ENCODE results near the gene ST6GALNAC4.

DNA sequence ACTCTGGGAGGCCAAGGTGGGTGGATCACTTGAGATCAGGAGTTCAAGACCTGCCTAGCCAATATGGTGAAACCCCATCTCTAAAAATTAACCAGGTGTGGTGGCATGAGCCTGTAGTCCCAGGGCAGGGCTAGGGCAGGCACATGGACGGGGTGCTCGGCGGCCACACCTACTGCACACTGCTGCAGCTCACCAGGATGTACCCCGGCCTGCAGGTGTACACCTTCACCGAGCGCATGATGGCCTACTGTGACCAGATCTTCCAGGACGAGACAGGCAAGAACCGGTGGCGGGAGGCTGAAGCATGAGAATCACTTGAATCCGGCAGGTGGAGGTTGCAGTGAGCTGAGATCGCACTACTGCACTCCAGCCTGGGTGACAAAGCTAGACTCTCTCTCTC, 3.2 kb downstream of the ST6GALNAC4 start:
- no peak for TF ChIP-seq POLR2A (IDR thresholded peaks at IDR 0.05; ENCODE audit: low read depth, low read length)
- no peak for TF ChIP-seq POLR2AphosphoS5 (IDR thresholded peaks at IDR 0.05; ENCODE audit: low read depth, low read length)
- TF ChIP-seq TAF1 (IDR thresholded peaks at IDR 0.05; ENCODE audit: low read depth, low read length): no peak
- no peak for TF ChIP-seq POU2F2 (IDR thresholded peaks at IDR 0.05; ENCODE audit: low read depth, low read length)
- TF ChIP-seq SPI1 (IDR thresholded peaks at IDR 0.05; ENCODE audit: low read depth, low read length): no peak
